Measurements from ENCODE around the gene TENM4.

DNA sequence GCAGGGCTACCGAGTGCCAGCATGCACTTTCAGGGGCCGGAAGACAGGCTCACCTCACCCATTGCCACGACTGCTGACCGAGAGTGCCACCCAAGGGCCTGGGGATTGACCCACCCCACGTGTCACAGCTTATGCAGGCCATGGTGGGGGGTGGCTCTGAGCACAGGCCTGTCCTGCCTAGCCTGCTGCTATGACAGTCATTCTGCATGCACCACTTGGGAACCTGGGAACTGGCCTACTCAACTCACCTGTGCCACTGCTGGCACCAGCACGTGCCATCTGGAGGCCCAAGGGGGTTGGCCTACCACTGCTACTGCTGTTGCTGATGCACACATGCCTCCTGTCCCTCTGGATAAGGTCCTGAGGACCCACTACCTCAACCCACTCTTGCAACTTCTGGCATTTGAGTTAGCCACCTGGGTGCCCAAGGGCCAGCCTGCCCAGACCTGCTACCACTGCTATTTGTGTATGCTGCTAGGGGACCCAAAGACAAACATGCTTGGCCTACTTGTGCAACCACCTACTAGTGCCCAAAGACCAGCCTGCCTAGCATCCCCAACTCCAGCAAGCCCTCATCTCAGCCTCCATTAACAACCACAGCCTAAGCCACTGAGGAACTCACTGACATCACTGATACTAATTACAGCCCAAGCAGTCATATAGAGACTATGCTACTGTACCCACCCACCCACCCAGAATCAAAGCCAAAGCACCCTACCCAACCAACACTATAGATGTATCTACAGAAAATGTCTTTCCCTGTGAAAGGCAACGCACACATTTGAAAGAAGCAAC lies 807.1 kb downstream of the TENM4 start:
- no peak for TF ChIP-seq POLR2A (IDR thresholded peaks at IDR 0.05)
- no peak for TF ChIP-seq CTCF (IDR thresholded peaks at IDR 0.05)
